GM19455 (cell line): ENCODE data around the gene FOXR1.
A peak's percentile ranks its signal among the peaks of the same experiment; 100 is the strongest.
"Not testable (repeated sequence)": the region's sequence is repeated elsewhere in the genome, so short reads cannot be mapped to it uniquely, and the experiment has no call there.

Experiments
- ATAC-seq: cut with Tn5 transposase; IDR thresholded peaks from one replicate; pipeline ENCODE4 v1.9.1; 2021; ENCODE audit not compliant: unreplicated experiment

Gene FOXR1

DNA sequence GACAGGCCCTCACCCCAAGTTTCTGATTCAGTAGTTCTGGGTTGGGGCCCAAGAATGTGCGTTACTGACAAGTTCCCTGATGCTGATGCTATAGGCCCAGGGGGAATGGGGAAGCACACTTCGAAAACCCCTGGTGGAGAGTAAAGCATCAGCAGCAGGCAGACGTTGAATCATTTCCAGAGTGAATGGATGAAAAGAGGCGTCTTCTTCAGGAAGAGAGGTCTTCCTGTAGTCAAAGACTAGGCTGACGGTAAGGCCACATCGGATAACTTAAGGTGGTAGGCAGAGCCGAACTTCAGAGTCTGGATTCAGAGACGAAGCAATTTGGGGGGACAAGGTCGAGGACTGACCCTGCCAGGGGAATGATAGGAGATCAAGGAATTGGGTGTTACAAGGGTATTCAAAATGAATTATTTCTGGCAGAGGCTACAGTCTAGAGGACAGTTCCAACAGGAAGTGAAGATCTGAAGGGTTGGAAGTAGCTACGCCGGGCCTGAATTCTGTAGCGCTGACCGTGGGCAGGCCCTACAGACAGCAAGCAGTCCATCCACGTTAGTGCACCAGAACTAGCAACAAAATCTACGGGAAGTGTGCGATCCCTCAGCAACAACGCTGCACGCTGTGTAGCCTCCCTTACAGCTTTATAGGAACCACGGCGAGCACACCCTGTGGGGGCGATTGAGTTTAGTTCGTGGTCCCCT, 25.5 kb downstream of the FOXR1 start:
- ATAC-seq: peak; percentile 34

DNA sequence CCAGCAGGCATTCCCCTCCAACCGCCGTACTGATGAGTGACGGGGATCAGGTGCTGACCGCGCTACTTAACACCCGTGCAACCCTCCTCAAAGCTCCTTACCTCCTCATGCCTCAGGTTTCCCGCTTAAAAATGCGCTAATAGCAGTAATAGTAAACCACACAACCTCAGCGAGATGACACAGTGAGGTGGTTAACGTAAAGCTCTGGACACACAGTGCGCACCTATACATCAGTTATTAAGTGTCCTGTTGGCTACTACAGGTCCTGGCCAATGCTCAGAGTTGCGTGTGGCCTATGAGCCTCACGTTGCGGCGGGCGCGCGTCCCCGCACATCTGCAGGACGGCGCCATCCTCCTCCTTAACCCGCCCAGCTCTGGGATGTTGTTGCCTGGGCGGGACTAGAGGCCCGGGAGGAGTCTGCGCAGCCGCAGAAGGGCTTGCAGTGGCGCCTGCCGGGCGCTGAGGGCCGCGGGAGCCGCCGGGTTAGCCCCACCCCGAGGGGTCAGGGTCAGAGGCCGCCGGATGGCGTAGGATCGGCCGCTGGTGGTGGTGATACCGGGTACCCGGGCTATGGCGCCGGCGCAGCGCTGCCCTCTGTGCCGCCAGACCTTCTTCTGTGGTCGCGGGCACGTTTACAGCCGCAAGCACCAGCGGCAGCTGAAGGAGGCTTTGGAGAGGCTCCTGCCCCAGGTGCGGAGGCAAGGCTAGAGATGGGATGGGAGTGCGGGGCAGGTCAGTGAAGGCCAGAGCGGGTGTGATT, 26.2 kb downstream of the FOXR1 start, which contains the start of gene CENATAC:
TSS of gene CENATAC (plus strand) at position 512 of the 761 bp plus-strand sequence. CDS start at position 572, 60 bp downstream.
- peak; percentile 88 for ATAC-seq

- peak; percentile 23 for ATAC-seq
These were observed 26.8 kb downstream of the FOXR1 start for GRCh38 chr11:118998388-118998717.

DNA sequence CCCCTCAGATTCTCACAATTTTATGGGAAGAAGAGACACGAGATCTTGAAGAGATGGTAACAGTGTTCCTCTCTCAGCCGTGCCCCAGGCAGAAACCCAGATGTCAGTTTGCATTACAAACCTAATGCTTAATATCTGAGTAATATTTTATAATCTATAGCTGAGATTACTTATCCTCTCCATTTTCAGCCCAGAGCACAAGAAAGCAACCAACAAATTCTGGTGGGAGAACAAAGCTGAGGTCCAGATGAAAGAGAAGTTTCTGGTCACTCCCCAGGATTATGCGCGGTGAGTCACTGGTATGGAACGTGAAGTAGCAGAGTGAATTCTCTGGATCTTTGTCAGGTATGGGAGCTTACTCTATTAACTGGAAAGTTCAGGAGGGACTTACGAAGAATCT, 27.3 kb downstream of the FOXR1 start:
- no peak for ATAC-seq

- ATAC-seq: no peak
These were observed 29.3 kb downstream of the FOXR1 start for GRCh38 chr11:119000906-119001305.

DNA sequence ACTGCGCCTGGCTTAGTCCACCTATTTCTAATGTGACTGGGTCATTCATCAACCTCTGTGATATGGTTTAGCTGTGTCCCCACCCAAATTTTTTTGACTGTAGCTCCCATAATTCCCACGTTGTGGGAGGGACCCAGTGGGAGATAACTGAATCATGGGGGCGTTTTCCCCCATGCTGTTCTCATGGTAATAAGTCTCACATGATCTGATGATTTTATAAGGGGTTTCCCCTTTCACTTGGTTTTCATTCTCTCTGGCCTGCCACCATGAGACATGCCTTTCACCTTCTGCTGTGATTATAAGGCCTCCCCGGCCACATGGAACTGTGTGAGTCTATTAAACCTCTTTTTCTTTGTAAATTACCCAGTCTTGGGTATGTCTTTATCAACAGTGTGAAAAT, 35.1 kb downstream of the FOXR1 start:
- no peak for ATAC-seq

GRCh38 chr11:119011476-119012053, 40.0 kb downstream of the FOXR1 start:
- ATAC-seq: no peak

DNA sequence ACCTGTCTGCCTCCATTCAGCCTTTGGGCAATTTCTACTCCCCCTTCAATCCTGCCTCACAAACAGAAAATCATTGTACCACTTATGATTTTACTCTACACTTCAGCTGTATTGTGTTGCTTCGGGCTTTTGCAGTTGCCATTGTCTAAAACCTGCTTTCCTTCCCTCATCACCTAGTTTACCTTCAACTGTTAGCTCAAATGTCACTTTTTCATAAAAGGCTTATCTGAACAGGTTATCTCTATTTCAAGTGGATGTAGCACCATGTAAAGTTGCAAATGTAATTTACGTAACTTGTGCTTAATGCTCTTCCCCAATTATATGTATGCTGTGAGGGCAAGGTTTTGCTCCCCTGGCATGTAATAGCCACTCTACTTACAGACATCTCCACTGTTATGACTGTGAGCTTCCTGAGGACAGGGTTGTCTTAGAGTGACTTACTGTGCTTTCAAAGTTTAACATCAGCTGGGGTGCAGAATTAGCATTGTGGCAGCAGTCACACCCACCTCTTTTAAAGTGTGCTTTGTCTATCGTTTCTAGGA, 41.1 kb downstream of the FOXR1 start:
- ATAC-seq: no peak

GRCh38 chr11:119014209-119014924, 42.8 kb downstream of the FOXR1 start:
- ATAC-seq: no peak

DNA sequence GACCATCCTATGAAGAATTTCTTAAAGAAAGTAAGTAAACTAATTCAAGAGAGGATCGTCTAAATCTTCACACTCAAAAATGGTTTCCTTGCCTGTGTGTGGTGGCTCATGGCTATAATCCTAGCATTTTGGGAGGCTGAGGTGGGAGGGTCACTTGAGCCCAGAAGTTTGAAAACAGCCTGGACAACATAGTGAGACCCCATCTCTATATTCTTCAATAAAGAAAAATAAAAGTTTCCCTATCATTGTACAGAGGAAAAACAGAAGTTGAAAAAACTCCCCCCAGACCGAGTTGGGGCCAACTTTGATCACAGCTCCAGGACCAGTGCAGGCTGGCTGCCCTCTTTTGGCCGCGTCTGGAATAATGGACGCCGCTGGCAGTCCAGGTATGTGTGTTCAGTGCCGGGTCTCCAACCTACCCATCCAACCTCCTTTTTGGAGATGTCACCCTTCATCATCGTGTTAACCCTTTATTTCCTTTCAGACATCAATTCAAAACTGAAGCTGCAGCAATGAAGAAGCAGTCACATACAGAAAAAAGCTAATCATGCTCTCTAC, 43.6 kb downstream of the FOXR1 start:
- ATAC-seq: no peak

- ATAC-seq: no peak
These were observed 44.9 kb downstream of the FOXR1 start for GRCh38 chr11:119016216-119017009.

DNA sequence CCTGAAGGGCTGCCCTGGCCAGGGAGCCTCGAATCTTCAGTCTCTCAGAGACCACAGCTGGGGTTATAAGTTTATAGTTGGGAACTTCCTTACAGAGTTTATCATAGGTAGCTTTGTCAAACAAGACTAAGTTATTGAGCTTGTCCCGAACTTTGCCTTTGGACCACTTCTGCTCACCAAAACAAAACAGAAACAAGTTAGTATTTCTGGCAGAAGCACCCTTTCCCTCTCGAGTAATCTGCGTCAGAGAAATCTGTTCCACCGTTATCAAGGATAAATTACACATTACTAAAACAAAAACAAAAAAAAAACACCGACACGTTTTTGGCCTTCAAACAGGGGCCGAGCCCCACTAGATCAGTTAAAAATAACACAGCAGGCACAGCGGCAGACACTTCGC, 45.8 kb downstream of the FOXR1 start:
- not testable (repeated sequence) for ATAC-seq

DNA sequence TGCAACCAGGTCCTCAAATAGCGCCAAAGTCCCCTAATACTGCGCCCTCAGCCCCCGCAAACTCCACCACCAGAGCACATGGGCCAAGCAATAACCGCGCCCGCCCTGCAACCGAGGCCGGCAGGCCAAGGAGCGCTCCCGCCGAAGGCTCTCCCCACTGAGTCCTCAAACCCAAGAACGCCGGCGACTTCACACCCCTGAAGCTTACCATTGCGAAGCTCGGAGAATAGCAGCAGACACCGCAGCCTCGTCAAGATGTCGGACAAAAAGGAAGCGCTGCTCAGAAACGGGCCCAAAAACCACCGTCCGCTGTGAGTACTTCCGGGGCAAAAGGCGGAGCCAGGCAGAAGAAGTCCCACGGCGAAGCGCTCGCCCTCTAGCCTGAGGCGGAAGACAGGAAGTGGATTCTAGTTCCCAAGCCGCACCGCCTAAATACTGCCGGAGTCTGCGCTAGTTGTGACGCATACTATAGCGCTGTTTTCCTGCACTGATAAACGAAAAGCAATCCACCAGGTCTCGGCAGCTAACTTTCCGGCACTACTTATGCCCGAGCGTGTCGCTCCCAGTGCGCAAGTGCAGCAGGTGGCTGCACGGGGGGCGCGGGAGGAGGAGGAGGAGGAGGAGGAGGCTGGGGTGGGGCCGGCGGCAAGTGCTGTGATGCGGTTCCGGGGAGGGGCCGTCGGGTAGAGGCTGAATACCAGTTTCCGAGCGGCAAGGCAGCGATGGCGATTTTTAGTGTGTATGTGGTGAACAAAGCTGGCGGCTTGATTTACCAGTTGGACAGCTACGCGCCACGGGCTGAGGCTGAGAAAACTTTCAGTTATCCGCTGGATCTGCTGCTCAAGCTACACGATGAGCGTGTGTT, 46.7 kb downstream of the FOXR1 start, which contains the start of the genes RPS25 and TRAPPC4:
TSS of gene RPS25 (minus strand) at position 270 of the 865 bp plus-strand sequence. CDS start at position 211, 59 bp downstream.
TSS of gene TRAPPC4 (plus strand) at position 693 of the 865 bp plus-strand sequence. CDS start at position 723, 30 bp downstream.
- ATAC-seq: peak; percentile 90

GRCh38 chr11:119019996-119020395, 48.4 kb downstream of the FOXR1 start:
- no peak for ATAC-seq

DNA sequence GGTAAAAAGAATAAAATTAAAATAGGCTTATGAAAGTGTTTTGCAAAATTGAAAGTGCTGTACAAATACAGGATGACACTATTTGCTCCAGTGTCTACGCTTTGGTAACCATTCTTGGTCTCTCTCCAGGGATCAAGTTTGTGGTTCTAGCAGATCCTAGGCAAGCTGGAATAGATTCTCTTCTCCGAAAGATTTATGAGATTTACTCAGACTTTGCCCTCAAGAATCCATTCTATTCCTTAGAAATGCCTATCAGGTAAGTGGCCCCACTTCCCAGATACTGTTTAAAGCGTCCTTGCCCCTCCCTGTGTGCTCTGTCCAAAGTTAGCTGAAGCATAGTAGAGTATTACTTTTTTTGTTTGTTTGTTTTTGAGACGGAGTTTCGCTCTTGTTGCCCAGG, 50.1 kb downstream of the FOXR1 start:
- no peak for ATAC-seq

DNA sequence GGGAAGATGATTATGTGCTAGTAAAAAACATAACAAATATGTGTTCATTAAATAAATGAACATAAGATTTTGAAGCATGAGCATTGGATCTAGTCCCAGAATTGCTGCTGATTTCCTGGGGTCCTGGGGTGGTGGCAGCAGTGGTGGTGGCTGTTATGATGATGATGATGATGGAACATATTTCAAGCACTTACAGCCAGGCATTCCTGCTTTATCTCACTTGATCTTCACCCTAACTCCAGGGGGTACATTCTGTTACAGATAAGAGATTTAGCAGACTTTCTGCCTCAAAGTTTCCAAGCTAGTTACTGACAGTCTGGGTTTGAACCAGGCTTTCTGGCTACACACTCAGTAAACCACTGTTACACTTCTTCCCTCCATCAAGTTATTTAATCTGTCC, 52.2 kb downstream of the FOXR1 start:
- no peak for ATAC-seq

DNA sequence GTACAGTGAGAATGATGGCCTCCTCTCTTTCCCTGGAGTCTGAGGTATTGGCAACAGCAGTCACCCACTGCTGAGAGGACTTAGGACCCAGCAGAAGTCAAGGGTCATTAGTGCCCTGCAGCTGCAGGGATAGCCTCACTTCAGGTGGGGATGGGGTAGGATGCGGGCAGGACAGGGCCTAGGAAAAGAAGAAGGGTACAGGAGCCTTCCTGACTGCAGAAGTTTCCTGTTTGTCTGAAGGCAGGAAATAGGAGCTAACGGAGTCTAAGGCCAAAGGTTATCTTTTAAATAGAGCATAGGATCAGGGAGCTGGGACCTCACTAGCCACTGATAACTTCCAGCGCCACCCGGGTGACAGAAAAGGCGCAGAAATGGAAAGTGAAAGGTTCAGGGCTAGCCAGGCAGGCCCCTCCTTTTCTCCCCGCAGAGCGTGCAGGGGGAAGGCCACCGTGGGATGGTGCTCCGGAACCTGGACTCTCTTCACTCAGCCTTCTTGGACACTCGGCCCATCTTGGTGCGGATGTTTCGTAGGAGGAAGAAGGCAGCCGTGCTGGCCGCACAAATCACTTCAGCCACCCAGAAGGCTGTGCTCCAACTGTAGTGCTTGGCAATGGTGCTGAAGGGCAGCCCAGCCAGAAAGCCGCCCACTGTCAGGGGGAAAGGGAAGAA, 53.0 kb downstream of the FOXR1 start:
- no peak for ATAC-seq

DNA sequence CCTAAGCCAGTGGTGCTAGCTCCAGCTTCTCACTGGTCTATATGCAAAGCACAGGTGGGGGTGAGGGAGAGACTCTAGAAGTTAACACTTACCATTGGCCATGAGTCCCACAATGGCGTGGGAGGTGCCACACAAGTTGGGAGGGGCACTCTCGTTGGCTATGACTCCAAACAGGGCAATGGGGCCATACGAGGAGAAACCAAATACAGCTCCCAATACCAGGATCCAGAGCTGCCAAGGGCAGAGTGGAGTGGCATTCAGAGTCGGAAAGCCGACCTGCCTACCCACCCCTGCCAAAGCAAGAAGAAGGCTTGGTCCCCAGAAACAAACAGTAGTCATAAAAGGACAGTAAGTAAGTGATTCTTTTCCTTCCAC, 53.5 kb downstream of the FOXR1 start:
- no peak for ATAC-seq
